A549 (cell line): ENCODE results near the gene IFT27. TPM values are rescaled to one million over a fixed set of nuclear protein-coding genes. Genes with fewer than 3 reads are reported as not detected.
A peak's percentile ranks its signal among the peaks of the same experiment; 100 is the strongest.

ENCODE experiments used
- ATAC-seq, 2 experiments: fragments of 200-7000 bp in 1 of 2; fragments of >200 bp in 1 of 2; cut with Nextera tagmentation in 1 of 2; cut with Tn5 transposase in 1 of 2; 3 replicates each; pipeline versions ENCODE4 v1.8.0 to v1.9.1; 2018 to 2020; ENCODE audit warnings: mild to moderate bottlenecking in 1 of 2, moderate library complexity in 1 of 2
- CTCF ChIA-PET: fragments of 300-600 bp; sonication (Branson Sonifier 250); formaldehyde crosslinking; extraction: SDS; loops from one replicate; lab custom pipeline; 2021; ENCODE audit warnings: antibody characterized with exemption, inconsistent platforms; lab: Yijun Ruan, JAX
- POLR2A ChIA-PET: fragments of 350-600 bp; formaldehyde crosslinking; extraction: SDS; loops from one replicate; lab custom pipeline; 2021; ENCODE audit warnings: antibody characterized with exemption, inconsistent platforms; lab: Yijun Ruan, JAX
- DNase-seq, 2 experiments: peaks; one replicate each; pipeline versions ENCODE4 v3.0.0 to v3.0.0-alpha.2; 2011 to 2016; ENCODE audit warnings: low read depth in 1 of 2, low spot score in 1 of 2
- FAIRE-seq: peaks from 2 replicates; lab custom pipeline; 2011; peaks lifted over from hg19 to GRCh38; lab: Jason Lieb, UNC
- H3K27ac ChIP-seq, 2 experiments: fragments of >200 bp; sonication (Bioruptor Twin); formaldehyde crosslinking; 3 replicates each; pipeline ENCODE4 v1.5.1; 2016 to 2017
- H3K4me1 ChIP-seq: fragments of >200 bp; sonication (Bioruptor Twin); formaldehyde crosslinking; 3 replicates; pipeline ENCODE4 v1.6.1; 2016
- H3K4me2 ChIP-seq: fragments of >200 bp; sonication (Bioruptor Twin); formaldehyde crosslinking; 3 replicates; pipeline ENCODE4 v1.6.1; 2016
- H3K4me3 ChIP-seq: fragments of >200 bp; sonication (Bioruptor Twin); formaldehyde crosslinking; 3 replicates; pipeline ENCODE4 v1.5.1; 2016
- H3K9me3 ChIP-seq: fragments of >200 bp; sonication (Bioruptor Twin); formaldehyde crosslinking; 3 replicates; pipeline ENCODE4 v1.6.1; 2016
- CBX2 ChIP-seq: fragments of 200-600 bp; sonication (generic); IDR thresholded peaks from 2 replicates; pipeline ENCODE4 v1.6.1; 2016; ENCODE audit warnings: low read depth, mild to moderate bottlenecking, borderline replicate concordance
- CEBPB ChIP-seq, 2 experiments: fragments of >200 bp in 1 of 2; sonication (Bioruptor Twin) in 1 of 2; formaldehyde crosslinking in 1 of 2; IDR thresholded peaks; 2 replicates each; pipeline ENCODE4 v1.6.1; 2012 to 2016
- EP300 ChIP-seq, 2 experiments: fragments of >200 bp; sonication (Bioruptor Twin); formaldehyde crosslinking; IDR thresholded peaks; 2 replicates in 1 of 2; 3 replicates in 1 of 2; pipeline ENCODE4 v1.6.1; 2016 to 2017
- ESRRA ChIP-seq: fragments of 150-350 bp; IDR thresholded peaks from 2 replicates; pipeline ENCODE4 v1.6.1; 2014; ENCODE audit warnings: mild to moderate bottlenecking, low read length, borderline replicate concordance
- FOXS1 ChIP-seq: fragments of 250-450 bp; sonication (Bioruptor Pico); IDR thresholded peaks from 2 replicates; pipeline ENCODE4 v1.5.0; 2020; ENCODE audit warnings: mild to moderate bottlenecking, moderate library complexity
- GATA3 ChIP-seq: IDR thresholded peaks from 2 replicates; pipeline ENCODE4 v1.6.1; 2012; ENCODE audit warnings: borderline replicate concordance
- HDAC2 ChIP-seq: fragments of 200-600 bp; sonication (generic); IDR thresholded peaks from 2 replicates; pipeline ENCODE4 v1.6.1; 2016
- HOXA7 ChIP-seq: fragments of 250-450 bp; sonication (Bioruptor Pico); IDR thresholded peaks from 2 replicates; pipeline ENCODE4 v1.5.0; 2020; ENCODE audit warnings: mild to moderate bottlenecking, moderate library complexity
- JUN ChIP-seq, 2 experiments: fragments of >200 bp; sonication (Bioruptor Twin); formaldehyde crosslinking; IDR thresholded peaks; 2 replicates in 1 of 2; 3 replicates in 1 of 2; pipeline ENCODE4 v1.6.1; 2016 to 2017
- JUNB ChIP-seq: fragments of >200 bp; sonication (Bioruptor Twin); formaldehyde crosslinking; IDR thresholded peaks from 2 replicates; pipeline ENCODE4 v1.6.1; 2016
- KDM5A ChIP-seq: fragments of 200-600 bp; sonication (generic); IDR thresholded peaks from 2 replicates; pipeline ENCODE4 v1.6.1; 2016; ENCODE audit warnings: antibody characterized with exemption, mild to moderate bottlenecking
- MAFK ChIP-seq: fragments of 450-650 bp; IDR thresholded peaks from 2 replicates; pipeline ENCODE4 v1.6.1; 2014; ENCODE audit not compliant: partially characterized antibody
- MYC ChIP-seq: IDR thresholded peaks from 2 replicates; pipeline ENCODE4 v1.6.1; 2012; ENCODE audit warnings: mild to moderate bottlenecking, inconsistent platforms, low read length, improper control_type of control experiment, borderline replicate concordance
- NFE2L2 ChIP-seq: fragments of 150-350 bp; conservative IDR thresholded peaks from 2 replicates; pipeline ENCODE4 v1.6.1; 2014; ENCODE audit warnings: low read length
- NR3C1 ChIP-seq: fragments of >200 bp; sonication (Bioruptor Twin); formaldehyde crosslinking; IDR thresholded peaks from 3 replicates; pipeline ENCODE4 v1.6.1; 2017
- RAD21 ChIP-seq, 2 experiments: fragments of >200 bp in 1 of 2; sonication (Bioruptor Twin) in 1 of 2; formaldehyde crosslinking in 1 of 2; IDR thresholded peaks in 1 of 2; conservative IDR thresholded peaks in 1 of 2; 2 replicates in 1 of 2; 3 replicates in 1 of 2; pipeline ENCODE4 v1.6.1; 2012 to 2018; ENCODE audit warnings: inconsistent platforms in 1 of 2
- RNF2 ChIP-seq: fragments of 200-600 bp; sonication (generic); IDR thresholded peaks from 2 replicates; pipeline ENCODE4 v1.6.1; 2016; ENCODE audit warnings: low read depth, mild to moderate bottlenecking, antibody characterized with exemption, moderate library complexity, borderline replicate concordance
- SREBF2 ChIP-seq: fragments of 450-650 bp; IDR thresholded peaks from 2 replicates; pipeline ENCODE4 v1.6.1; 2014; ENCODE audit warnings: mild to moderate bottlenecking, moderate library complexity
- ZFP36 ChIP-seq: fragments of 450-650 bp; IDR thresholded peaks from 2 replicates; pipeline ENCODE4 v1.6.1; 2014; ENCODE audit warnings: borderline replicate concordance; ENCODE audit not compliant: partially characterized antibody
- ZSCAN20 ChIP-seq: fragments of 250-450 bp; sonication (Bioruptor Pico); IDR thresholded peaks from 2 replicates; pipeline ENCODE4 v1.8.0; 2022; ENCODE audit warnings: mild to moderate bottlenecking, moderate library complexity
- WGBS: methylation state at CpG from one replicate; pipeline ENCODE4 v1.1.6; 2017; ENCODE audit errors: missing lambda C conversion rate; 5-methylcytosine and 5-hydroxymethylcytosine counted together
- polyA plus RNA-seq, 4 experiments: library from polyadenylated mRNA; depleted of rRNA in 3 of 4; stranded (reverse); fragments of >200 nt; fragmentation: RNase III in 1 of 4; extraction: RNeasy Plus Mini Kit Qiagen cat#74134 plus additional on column Dnase treatment in 1 of 4; gene quantifications; 2 replicates in 3 of 4; 3 replicates in 1 of 4; pipeline ENCODE4 v1.2.3, GENCODE V29; 2011 to 2017
- TF ChIP-seq, protein P1 (sequence below): IDR thresholded peaks from 2 replicates; pipeline ENCODE4 v1.6.1; 2012; ENCODE audit warnings: low read depth, borderline replicate concordance
- TF ChIP-seq, protein P2 (sequence below): fragments of 250-450 bp; sonication (Bioruptor Pico); IDR thresholded peaks from 2 replicates; pipeline ENCODE4 v1.5.0; 2021; ENCODE audit warnings: mild to moderate bottlenecking, moderate library complexity, borderline replicate concordance
- TF ChIP-seq, protein P3 (sequence below): fragments of 450-650 bp; IDR thresholded peaks from 2 replicates; pipeline ENCODE4 v1.6.1; 2014; ENCODE audit warnings: antibody characterized with exemption

Gene IFT27
- polyA plus RNA-seq, 2 of the 4 experiments (the other 2 are of a cell fraction): 17.5 to 24.6 TPM

DNA sequence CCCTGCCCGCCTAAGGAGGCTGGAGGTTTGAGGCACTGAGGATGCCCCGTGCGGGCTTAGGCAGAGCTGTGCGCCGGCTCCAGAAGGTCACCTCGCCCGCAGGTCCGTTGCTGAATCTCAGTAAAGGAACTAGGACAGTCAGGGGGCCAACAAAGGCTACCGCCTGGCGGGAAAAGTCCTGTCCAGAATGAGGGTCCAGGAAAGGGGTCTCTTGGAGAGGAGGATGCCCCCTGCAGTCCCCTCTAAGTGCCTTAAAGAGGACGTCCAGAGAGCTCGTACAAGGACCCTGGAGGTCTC is 40.4 kb upstream of the IFT27 start:
- ATAC-seq (peak; percentile 46 to 76; a peak in 4 of 6 replicates), DNase-seq (peak in 1 of 2 experiments; percentile 10), FAIRE-seq (no peak)
- CTCF ChIA-PET: no interaction called here
- Histone ChIP-seq H3K27ac (peak overlapping the region in 1 of 2 experiments; percentile 66; a peak in 2 of 6 replicates), H3K4me2 (peak overlapping the region; percentile 96), H3K4me1 (no peaks in the 10 kb centered on the region), H3K4me3 (peak overlapping the region; percentile 46), H3K9me3 (no peaks in the 10 kb centered on the region)
- POLR2A ChIA-PET: no interaction called here
- TF ChIP-seq KDM5A: no peak
- 9% methylated on average over 6 of the region's 12 CpGs for WGBS

DNA sequence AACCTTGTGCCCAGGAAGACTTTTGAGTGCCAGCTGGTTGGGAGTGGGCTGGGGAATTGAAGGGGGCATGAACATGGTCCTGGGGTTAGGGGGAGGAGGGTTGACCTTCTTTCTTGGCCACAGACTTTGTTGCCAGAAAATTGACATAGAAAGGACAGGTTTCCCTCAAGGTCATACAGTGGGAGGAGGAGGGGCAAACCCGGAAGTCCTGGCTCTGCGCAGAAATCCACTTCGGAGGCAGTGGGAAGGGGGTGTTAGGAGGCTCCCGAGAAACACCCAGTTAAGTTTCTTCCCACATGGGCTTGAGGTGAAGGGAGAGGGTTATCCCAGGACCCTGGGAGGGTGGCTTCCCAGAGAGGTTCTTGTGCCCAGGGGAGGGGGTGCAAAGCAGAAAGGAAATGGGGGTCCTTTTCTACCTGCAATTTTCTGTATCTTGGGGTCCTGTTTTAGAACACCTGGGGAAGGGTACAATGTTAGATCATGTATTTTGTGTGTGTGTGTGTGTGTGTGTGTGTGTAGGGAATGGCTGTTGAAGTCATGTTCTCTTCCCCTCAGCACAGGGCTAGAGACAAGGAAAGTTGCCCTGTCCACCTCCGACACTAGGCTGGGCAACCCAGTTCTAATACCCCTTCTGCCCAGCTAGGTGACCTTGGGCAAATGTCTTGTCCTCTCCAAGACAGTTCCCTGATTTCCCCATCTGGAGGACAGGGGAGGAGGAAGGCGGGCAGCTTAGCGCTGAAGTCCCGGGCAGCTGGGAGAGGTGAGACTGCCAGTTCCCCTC is 39.8 kb upstream of the IFT27 start:
- Histone ChIP-seq H3K4me3 (no peak overlapping the region), H3K4me1 (no peaks in the 10 kb centered on the region), H3K4me2 (peak overlapping the region; percentile 96), H3K27ac (no peak overlapping the region), H3K9me3 (no peaks in the 10 kb centered on the region)
- no peak for DNase-seq
- ATAC-seq: peak in 1 of 2 experiments; percentile 32; a peak in 3 of 6 replicates
- FAIRE-seq: no peak
- 19% methylated on average over 8 of the region's 8 CpGs for WGBS
- TF ChIP-seq SREBF2 (no peak), CBX2 (no peak), MAFK (no peak), GATA3 (no peak), HDAC2 (no peak), EP300 (IDR thresholded peaks at IDR 0.05) (no peak), MYC (no peak), RNF2 (no peak), CEBPB (IDR thresholded peaks at IDR 0.05) (no peak), HOXA7 (no peak), NR3C1 (no peak), RAD21 (conservative IDR thresholded peaks at IDR 0.05 in 1 of 2, IDR thresholded peaks at IDR 0.05 in 1 of 2) (no peak), FOXS1 (CRISPR knock-in tag) (no peak), JUN (IDR thresholded peaks at IDR 0.05) (no peak), ESRRA (no peak)
- TF ChIP-seq, protein P1, sequence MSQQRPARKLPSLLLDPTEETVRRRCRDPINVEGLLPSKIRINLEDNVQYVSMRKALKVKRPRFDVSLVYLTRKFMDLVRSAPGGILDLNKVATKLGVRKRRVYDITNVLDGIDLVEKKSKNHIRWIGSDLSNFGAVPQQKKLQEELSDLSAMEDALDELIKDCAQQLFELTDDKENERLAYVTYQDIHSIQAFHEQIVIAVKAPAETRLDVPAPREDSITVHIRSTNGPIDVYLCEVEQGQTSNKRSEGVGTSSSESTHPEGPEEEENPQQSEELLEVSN: no peak
- TF ChIP-seq, protein P2, sequence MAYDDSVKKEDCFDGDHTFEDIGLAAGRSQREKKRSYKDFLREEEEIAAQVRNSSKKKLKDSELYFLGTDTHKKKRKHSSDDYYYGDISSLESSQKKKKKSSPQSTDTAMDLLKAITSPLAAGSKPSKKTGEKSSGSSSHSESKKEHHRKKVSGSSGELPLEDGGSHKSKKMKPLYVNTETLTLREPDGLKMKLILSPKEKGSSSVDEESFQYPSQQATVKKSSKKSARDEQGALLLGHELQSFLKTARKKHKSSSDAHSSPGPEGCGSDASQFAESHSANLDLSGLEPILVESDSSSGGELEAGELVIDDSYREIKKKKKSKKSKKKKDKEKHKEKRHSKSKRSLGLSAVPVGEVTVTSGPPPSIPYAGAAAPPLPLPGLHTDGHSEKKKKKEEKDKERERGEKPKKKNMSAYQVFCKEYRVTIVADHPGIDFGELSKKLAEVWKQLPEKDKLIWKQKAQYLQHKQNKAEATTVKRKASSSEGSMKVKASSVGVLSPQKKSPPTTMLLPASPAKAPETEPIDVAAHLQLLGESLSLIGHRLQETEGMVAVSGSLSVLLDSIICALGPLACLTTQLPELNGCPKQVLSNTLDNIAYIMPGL (CRISPR knock-in tag): no peak
- ChIA-PET CTCF (interaction anchor here (0.9 to 1.1 kb wide), 2 partner anchors 33 to 40 kb away, joined by 3 to 5 read pairs; no protein-coding TSS in a partner anchor), POLR2A (no interaction called here)

DNA sequence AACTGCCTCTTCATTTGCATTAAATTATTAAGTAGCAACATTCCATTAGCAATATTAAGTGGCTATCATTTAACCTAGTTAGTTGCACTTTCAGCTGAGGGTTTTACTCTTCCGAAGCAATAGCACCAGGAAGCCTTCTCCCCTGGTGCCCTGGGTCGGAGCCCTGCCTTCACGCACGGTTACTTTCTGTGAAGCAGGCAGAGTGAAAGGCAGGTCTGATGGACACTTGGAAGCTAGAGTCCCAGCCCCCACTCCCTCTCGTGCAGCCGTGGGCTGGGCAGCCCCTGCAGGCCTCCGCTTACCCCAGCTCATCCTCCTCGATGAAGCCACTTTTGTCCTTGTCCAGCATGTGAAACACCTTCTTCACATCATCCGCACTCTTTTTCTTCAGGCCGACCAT is 38.9 kb upstream of the IFT27 start:
- FAIRE-seq (no peak), ATAC-seq (no peak)

More for the DNA sequence above, 38.9 kb upstream of the IFT27 start:
- H3K4me3 ChIP-seq: no peak overlapping the region
- H3K4me2 ChIP-seq: no peak overlapping the region
- no peak overlapping the region for H3K27ac ChIP-seq
- 53% methylated on average over 8 of the region's 10 CpGs for WGBS
- ChIA-PET POLR2A (no interaction called here), CTCF (interaction anchor here (0.5 to 1.1 kb wide), 3 partner anchors 32 to 389 kb away, joined by 3 to 5 read pairs (median 4); no protein-coding TSS in a partner anchor)
- no peaks in the 10 kb centered on the region for H3K4me1 ChIP-seq
- DNase-seq: no peak
- TF ChIP-seq ZSCAN20 (CRISPR knock-in tag) (no peak), GATA3 (no peak), ZFP36 (no peak), JUNB (no peak), CEBPB (IDR thresholded peaks at IDR 0.05) (no peak), NFE2L2 (no peak)
- TF ChIP-seq, protein P3, sequence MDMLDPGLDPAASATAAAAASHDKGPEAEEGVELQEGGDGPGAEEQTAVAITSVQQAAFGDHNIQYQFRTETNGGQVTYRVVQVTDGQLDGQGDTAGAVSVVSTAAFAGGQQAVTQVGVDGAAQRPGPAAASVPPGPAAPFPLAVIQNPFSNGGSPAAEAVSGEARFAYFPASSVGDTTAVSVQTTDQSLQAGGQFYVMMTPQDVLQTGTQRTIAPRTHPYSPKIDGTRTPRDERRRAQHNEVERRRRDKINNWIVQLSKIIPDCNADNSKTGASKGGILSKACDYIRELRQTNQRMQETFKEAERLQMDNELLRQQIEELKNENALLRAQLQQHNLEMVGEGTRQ: no peak
- H3K9me3 ChIP-seq: no peaks in the 10 kb centered on the region
